Measurements from ENCODE around the gene COX14.

Gene COX14

GRCh38 chr12:50110762-50111351, 1.2 kb upstream of the COX14 start:
- CTCF ChIA-PET, result interaction anchor here (0.6 to 5.1 kb wide), 28 partner anchors 9 to 221 kb away, joined by 3 to 53 read pairs (median 5); partner anchors contain the start of genes CERS5, GPD1 and SMARCD1
- TF ChIP-seq ZNF600 (tag by site-specific recombination; IDR thresholded peaks at IDR 0.05) (peak; percentile 2; the same call in 1 of the 2 replicates), REPIN1 (tag by site-specific recombination; IDR thresholded peaks at IDR 0.05; ENCODE audit: low read depth) (no peak)
- Histone ChIP-seq H3K4me1 (ENCODE audit: control insufficient read depth, insufficient read depth, low read length) (peaks cover 3% of the 10 kb centered on the region; the same call in 1 of the 2 replicates), H3K9me3 (ENCODE audit: control insufficient read depth, insufficient read depth, low read depth, low read length) (no peaks in the 10 kb centered on the region), H3K4me3 (ENCODE audit: low read depth, low read length) (no peak overlapping the region), H3K36me3 (ENCODE audit: control insufficient read depth in 2 of 2, insufficient read depth in 1 of 2, low read length in 2 of 2) (peaks cover 0 to 5% of the 10 kb centered on the region in 2 experiments; a peak in 2 of 3 replicates), H3K27ac (ENCODE audit: extremely low read depth, low read depth, low read length) (0 out of 2 replicates have a peak overlapping the region, but pooled peaks have one; percentile 27)
- POLR2A ChIA-PET, result interaction anchor here (0.9 to 5.0 kb wide), 13 partner anchors 8 to 204 kb away, joined by 3 to 68 read pairs (median 9); partner anchors contain the start of genes CERS5, GPD1, LIMA1 and SMARCD1

GRCh38 chr12:50111395-50111692, 692 bp upstream of the COX14 start:
- H3K36me3 ChIP-seq (ENCODE audit: control insufficient read depth in 2 of 2, insufficient read depth in 1 of 2, low read length in 2 of 2), result peaks cover 0 to 7% of the 10 kb centered on the region in 2 experiments; a peak in 2 of 3 replicates
- CTCF ChIA-PET, result interaction anchor here (0.5 to 5.1 kb wide), 36 partner anchors 10 to 327 kb away, joined by 3 to 53 read pairs (median 4); partner anchors contain the start of genes CERS5, GPD1 and SMARCD1
- H3K4me3 ChIP-seq (ENCODE audit: low read depth, low read length), result no peak overlapping the region
- no peak overlapping the region for H3K27ac ChIP-seq (ENCODE audit: extremely low read depth, low read depth, low read length)
- H3K4me1 ChIP-seq (ENCODE audit: control insufficient read depth, insufficient read depth, low read length), result peaks cover 4% of the 10 kb centered on the region; the same call in 1 of the 2 replicates
- POLR2A ChIA-PET, result interaction anchor here (0.7 to 5.0 kb wide), 23 partner anchors 9 to 203 kb away, joined by 3 to 68 read pairs (median 5); partner anchors contain the start of genes CERS5, GPD1, LIMA1 and SMARCD1
- H3K9me3 ChIP-seq (ENCODE audit: control insufficient read depth, insufficient read depth, low read depth, low read length), result no peaks in the 10 kb centered on the region
- no peak for TF ChIP-seq ZNF585B (tag by site-specific recombination; IDR thresholded peaks at IDR 0.05)
- TF ChIP-seq ZNF677 (tag by site-specific recombination; IDR thresholded peaks at IDR 0.05), result no peak
- TF ChIP-seq CTCF (tag by site-specific recombination; IDR thresholded peaks at IDR 0.05), result no peak; the same call in 1 of the 2 replicates
- TF ChIP-seq ZBTB7A (tag by site-specific recombination; IDR thresholded peaks at IDR 0.05; ENCODE audit: low read depth), result peak; percentile 39; the same call in 1 of the 2 replicates
- TF ChIP-seq ZNF521 (tag by site-specific recombination; IDR thresholded peaks at IDR 0.05), result no peak
- 0 out of 2 replicates have a peak, but pooled peaks have one; percentile 17 for TF ChIP-seq ZNF366 (tag by site-specific recombination; conservative IDR thresholded peaks at IDR 0.05)
- TF ChIP-seq ZNF555 (tag by site-specific recombination; conservative IDR thresholded peaks at IDR 0.05), result no peak
- TF ChIP-seq OVOL3 (tag by site-specific recombination; IDR thresholded peaks at IDR 0.05), result no peak
- TF ChIP-seq PRDM6 (tag by site-specific recombination; IDR thresholded peaks at IDR 0.05), result no peak
- TF ChIP-seq ZBTB48 (tag by site-specific recombination; IDR thresholded peaks at IDR 0.05), result 0 out of 2 replicates have a peak, but pooled peaks have one; percentile 35
- no peak for TF ChIP-seq TSHZ1 (tag by site-specific recombination; IDR thresholded peaks at IDR 0.05; ENCODE audit: borderline replicate concordance)
- TF ChIP-seq ZBTB8A (tag by site-specific recombination; IDR thresholded peaks at IDR 0.05), result peak; percentile 53
- TF ChIP-seq ZNF19 (tag by site-specific recombination; IDR thresholded peaks at IDR 0.05; ENCODE audit: low read depth), result no peak
- no peak for TF ChIP-seq BCL11B (tag by site-specific recombination; IDR thresholded peaks at IDR 0.05; ENCODE audit: low read depth)
- no peak for TF ChIP-seq KLF16 (tag by site-specific recombination; IDR thresholded peaks at IDR 0.05)
- TF ChIP-seq ZNF394 (tag by site-specific recombination; IDR thresholded peaks at IDR 0.05; ENCODE audit: borderline replicate concordance), result peak; percentile 46; the same call in 1 of the 2 replicates
- peak; percentile 58; the same call in 1 of the 2 replicates for TF ChIP-seq ZNF223 (tag by site-specific recombination; IDR thresholded peaks at IDR 0.05)
- TF ChIP-seq SALL2 (tag by site-specific recombination; IDR thresholded peaks at IDR 0.05; ENCODE audit: borderline replicate concordance), result no peak
- no peak for TF ChIP-seq REST (tag by site-specific recombination; IDR thresholded peaks at IDR 0.05)

Data from HEK293 (cell line).